Measurements from ENCODE around the gene MAPRE3. TPM values are rescaled to one million over a fixed set of nuclear protein-coding genes. Genes with fewer than 3 reads are reported as not detected.

The MAPRE3 gene
- total RNA-seq, 2 experiments from 2014 or later: 1.6 to 1.7 TPM

- no peak overlapping the region for H3K4me3 Mint-ChIP-seq
- DNase-seq (no peak), ATAC-seq (no peak)
- peaks cover 12% of the 10 kb centered on the region for H3K36me3 Mint-ChIP-seq (ENCODE audit: low read depth)
- CTCF ChIA-PET: interaction anchor here (1.9 kb wide), 1 partner anchor 65 kb away, joined by 4 read pairs; no protein-coding TSS in a partner anchor
- no peaks in the 10 kb centered on the region for H3K9me3 Mint-ChIP-seq
- no peak overlapping the region for H3K27ac Mint-ChIP-seq
- TF ChIP-seq, protein P1, sequence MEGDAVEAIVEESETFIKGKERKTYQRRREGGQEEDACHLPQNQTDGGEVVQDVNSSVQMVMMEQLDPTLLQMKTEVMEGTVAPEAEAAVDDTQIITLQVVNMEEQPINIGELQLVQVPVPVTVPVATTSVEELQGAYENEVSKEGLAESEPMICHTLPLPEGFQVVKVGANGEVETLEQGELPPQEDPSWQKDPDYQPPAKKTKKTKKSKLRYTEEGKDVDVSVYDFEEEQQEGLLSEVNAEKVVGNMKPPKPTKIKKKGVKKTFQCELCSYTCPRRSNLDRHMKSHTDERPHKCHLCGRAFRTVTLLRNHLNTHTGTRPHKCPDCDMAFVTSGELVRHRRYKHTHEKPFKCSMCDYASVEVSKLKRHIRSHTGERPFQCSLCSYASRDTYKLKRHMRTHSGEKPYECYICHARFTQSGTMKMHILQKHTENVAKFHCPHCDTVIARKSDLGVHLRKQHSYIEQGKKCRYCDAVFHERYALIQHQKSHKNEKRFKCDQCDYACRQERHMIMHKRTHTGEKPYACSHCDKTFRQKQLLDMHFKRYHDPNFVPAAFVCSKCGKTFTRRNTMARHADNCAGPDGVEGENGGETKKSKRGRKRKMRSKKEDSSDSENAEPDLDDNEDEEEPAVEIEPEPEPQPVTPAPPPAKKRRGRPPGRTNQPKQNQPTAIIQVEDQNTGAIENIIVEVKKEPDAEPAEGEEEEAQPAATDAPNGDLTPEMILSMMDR (IDR thresholded peaks at IDR 0.05): no peak
- H3K27me3 Mint-ChIP-seq: no peaks in the 10 kb centered on the region
- intact Hi-C loops (cut with micrococcal nuclease): no loop called here
- peaks cover 18% of the 10 kb centered on the region for H3K4me1 Mint-ChIP-seq (ENCODE audit: low read depth)
- POLR2A ChIA-PET: no interaction called here
Observed at GRCh38 chr2:27027211-27027651, 56.8 kb downstream of the MAPRE3 start.

GRCh38 chr2:27029051-27029450, 58.6 kb downstream of the MAPRE3 start:
- ATAC-seq (no peak), DNase-seq (no peak)
- intact Hi-C loops (cut with micrococcal nuclease): no loop called here
- ChIA-PET CTCF (no interaction called here), POLR2A (interaction anchor here (0.9 to 1.1 kb wide), 3 partner anchors 21 to 46 kb away, joined by 3 read pairs; no protein-coding TSS in a partner anchor)
- TF ChIP-seq, protein P1 (IDR thresholded peaks at IDR 0.05): no peak
- H3K36me3 Mint-ChIP-seq (ENCODE audit: low read depth): peaks cover 19% of the 10 kb centered on the region
- H3K27ac Mint-ChIP-seq: no peak overlapping the region
- H3K4me3 Mint-ChIP-seq: no peak overlapping the region
- H3K9me3 Mint-ChIP-seq: no peaks in the 10 kb centered on the region
- no peaks in the 10 kb centered on the region for H3K27me3 Mint-ChIP-seq
- peaks cover 26% of the 10 kb centered on the region for H3K4me1 Mint-ChIP-seq (ENCODE audit: low read depth)

GRCh38 chr2:27032495-27033252, 62.2 kb downstream of the MAPRE3 start, which contains the start of gene TMEM214:
TSS of gene TMEM214 (plus strand) at chr2:27032965. CDS start at chr2:27033016, 51 bp downstream.
- peak; percentile 85 for DNase-seq
- POLR2A ChIA-PET: interaction anchor here (1.0 to 3.9 kb wide), 6 partner anchors 10 to 55 kb away, joined by 3 to 23 read pairs (median 4); partner anchors contain the start of gene AGBL5
- ATAC-seq: peak; percentile 95
- Mint-ChIP-seq H3K4me3 (peak within 1 kb of the TSS; percentile 94), H3K27me3 (no peaks in the 10 kb centered on the region), H3K36me3 (ENCODE audit: low read depth) (peaks cover 40% of the 10 kb centered on the region), H3K9me3 (no peaks in the 10 kb centered on the region), H3K27ac (peak within 1 kb of the TSS; percentile 88), H3K4me1 (ENCODE audit: low read depth) (peaks cover 33% of the 10 kb centered on the region)
- CTCF ChIA-PET: interaction anchor here (0.8 to 2.2 kb wide), 5 partner anchors 18 to 247 kb away, joined by 3 to 8 read pairs (median 5); partner anchors contain the start of gene AGBL5
- intact Hi-C loops (cut with micrococcal nuclease): no loop called here
- TF ChIP-seq, protein P1 (IDR thresholded peaks at IDR 0.05): no peak

DNA sequence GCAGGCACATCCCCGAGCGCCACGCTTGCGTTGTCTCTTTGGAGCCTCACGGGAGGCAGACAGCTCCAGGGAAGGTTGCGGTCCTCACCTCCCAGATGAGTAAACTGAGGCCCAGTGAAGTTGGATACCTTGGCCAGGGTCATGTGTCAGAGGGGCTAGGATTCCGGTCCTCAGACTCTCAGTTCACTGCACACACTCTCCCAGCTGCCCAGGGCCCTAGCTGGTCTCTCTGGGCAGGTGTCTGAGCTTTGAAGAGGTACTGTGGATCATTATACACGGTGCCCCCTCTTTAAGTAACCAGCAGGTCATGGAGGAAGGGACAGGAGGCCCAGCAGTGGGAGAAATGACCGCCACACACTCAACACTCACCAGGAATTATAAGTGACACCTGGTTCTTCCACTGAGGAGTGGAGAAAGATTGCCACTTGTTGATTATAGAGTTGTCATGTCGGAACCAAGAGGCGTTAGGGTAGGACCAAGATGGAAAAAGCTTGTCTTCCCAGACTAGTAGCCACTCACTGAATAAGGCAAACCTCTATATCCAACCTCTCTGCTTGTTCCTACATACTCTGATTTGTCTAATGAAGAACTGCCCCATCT, 62.9 kb downstream of the MAPRE3 start:
- TF ChIP-seq, protein P1 (IDR thresholded peaks at IDR 0.05): no peak
- peak overlapping the region; percentile 94 for H3K4me3 Mint-ChIP-seq
- H3K27me3 Mint-ChIP-seq: no peaks in the 10 kb centered on the region
- no peak for DNase-seq
- ChIA-PET CTCF (interaction anchor here (0.8 to 2.2 kb wide), 5 partner anchors 17 to 246 kb away, joined by 3 to 8 read pairs (median 5); partner anchors contain the start of gene AGBL5), POLR2A (interaction anchor here (1.0 to 3.9 kb wide), 9 partner anchors 11 to 101 kb away, joined by 3 to 23 read pairs (median 3); partner anchors contain the start of genes AGBL5, OST4 and PREB)
- intact Hi-C loops (cut with micrococcal nuclease): no loop called here
- peaks cover 31% of the 10 kb centered on the region for H3K4me1 Mint-ChIP-seq (ENCODE audit: low read depth)
- no peak for ATAC-seq
- peak overlapping the region; percentile 88 for H3K27ac Mint-ChIP-seq
- peaks cover 40% of the 10 kb centered on the region for H3K36me3 Mint-ChIP-seq (ENCODE audit: low read depth)
- no peaks in the 10 kb centered on the region for H3K9me3 Mint-ChIP-seq

Data from activated CD8-positive, alpha-beta T cell treated with anti-CD3 and anti-CD28 coated beads for 36 hours (primary cell).